Measurements from ENCODE around the gene PRPF38B.

DNA sequence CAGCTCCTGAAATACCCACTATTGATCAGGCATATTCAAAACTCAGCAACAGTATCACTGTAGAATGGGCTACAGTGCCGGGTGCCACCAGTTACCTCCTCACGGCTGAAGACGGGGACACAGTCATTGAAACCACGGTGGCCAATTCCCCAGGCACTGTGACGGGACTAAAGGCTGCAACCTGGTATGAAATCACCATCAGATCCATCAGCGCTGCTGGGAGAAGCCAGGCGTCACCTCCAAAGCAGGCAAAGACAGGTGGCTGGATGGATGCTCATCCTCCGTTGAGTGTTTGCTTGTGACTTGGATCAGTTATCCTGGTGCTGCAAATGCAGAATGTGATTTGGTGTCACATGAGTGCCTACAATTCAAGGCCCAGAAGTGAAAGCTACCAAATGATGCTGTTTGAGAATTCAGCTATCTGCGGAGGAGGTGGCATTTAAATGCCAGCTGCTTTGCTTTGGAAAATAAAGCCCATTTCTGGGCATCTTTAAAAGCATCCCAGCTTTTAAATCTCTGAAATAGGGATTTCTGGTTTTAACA is 25.7 kb downstream of the PRPF38B start:
- TF ChIP-seq GATA3 (IDR thresholded peaks at IDR 0.05; ENCODE audit: low read depth, low read length), result no peak
- no peak for TF ChIP-seq GATA2 (IDR thresholded peaks at IDR 0.05; ENCODE audit: low read depth, low read length)
